Astrocyte of the cerebellum (primary cell): ENCODE data around the gene PLEKHO2.

Experiments used
- DNase-seq: peaks from one replicate; pipeline ENCODE4 v3.0.0-alpha.2; 2011; ENCODE audit warnings: low read depth
- H3K4me3 ChIP-seq: 2 replicates; pipeline ENCODE4 v1.5.1; 2011; ENCODE audit warnings: mild to moderate bottlenecking, low read depth, low read length, moderate library complexity
- CTCF ChIP-seq: IDR thresholded peaks from 2 replicates; pipeline ENCODE4 v1.5.1; 2012; ENCODE audit warnings: low read length, low read depth, moderate library complexity, mild to moderate bottlenecking; ENCODE audit errors: missing control alignments
- in situ Hi-C: cut with HindIII; loops from 2 replicates; pipeline ENCODE4 v1.10.0; 2017; ENCODE audit warnings: low sequenced_read_pairs

PLEKHO2 gene

GRCh38 chr15:64909546-64909945 lies 67.8 kb downstream of the PLEKHO2 start:
- in situ Hi-C loops = no loop called here
- no peak for DNase-seq
- TF ChIP-seq CTCF = no peak
- H3K4me3 ChIP-seq = no peak overlapping the region

- no peak for DNase-seq
- H3K4me3 ChIP-seq = peak within 1 kb of the TSS; percentile 41
- in situ Hi-C loops = no loop called here
- no peak for TF ChIP-seq CTCF
Measured at GRCh38 chr15:64911311-64912186, 69.8 kb downstream of the PLEKHO2 start, which contains the start of gene ANKDD1A. TSS of gene ANKDD1A (plus strand) at chr15:64911902. CDS start at chr15:64911931, 29 bp downstream.

- no peak for DNase-seq
- no peak for TF ChIP-seq CTCF
- in situ Hi-C loops = no loop called here
- peak overlapping the region; percentile 41 for H3K4me3 ChIP-seq
Measured at GRCh38 chr15:64912379-64913325, 70.9 kb downstream of the PLEKHO2 start.

GRCh38 chr15:64915518-64916227 lies 74.0 kb downstream of the PLEKHO2 start:
- in situ Hi-C loops = no loop called here
- TF ChIP-seq CTCF = no peak
- DNase-seq = no peak
- H3K4me3 ChIP-seq = no peak overlapping the region

- TF ChIP-seq CTCF = no peak
- no peak for DNase-seq
- H3K4me3 ChIP-seq = no peak overlapping the region
- in situ Hi-C loops = no loop called here
Measured at GRCh38 chr15:64916365-64916764, 74.7 kb downstream of the PLEKHO2 start.

- DNase-seq = no peak
- H3K4me3 ChIP-seq = no peak overlapping the region
- in situ Hi-C loops = no loop called here
- no peak for TF ChIP-seq CTCF
Measured at GRCh38 chr15:64917211-64917610, 75.5 kb downstream of the PLEKHO2 start.
